Stimulated activated CD4-positive, alpha-beta T cell treated with anti-CD3 and anti-CD28 coated beads, Interleukin-1b, Interleukin-23, amount 100 ng/mL, for 4 hours (primary cell): ENCODE data around the gene CALML5.

Experiments used
- DNase-seq, 2 donors: peaks; one replicate each; pipeline ENCODE4 v3.0.0-alpha.2; 2020; ENCODE audit warnings: low read depth in 2 of 2

Gene CALML5

DNA sequence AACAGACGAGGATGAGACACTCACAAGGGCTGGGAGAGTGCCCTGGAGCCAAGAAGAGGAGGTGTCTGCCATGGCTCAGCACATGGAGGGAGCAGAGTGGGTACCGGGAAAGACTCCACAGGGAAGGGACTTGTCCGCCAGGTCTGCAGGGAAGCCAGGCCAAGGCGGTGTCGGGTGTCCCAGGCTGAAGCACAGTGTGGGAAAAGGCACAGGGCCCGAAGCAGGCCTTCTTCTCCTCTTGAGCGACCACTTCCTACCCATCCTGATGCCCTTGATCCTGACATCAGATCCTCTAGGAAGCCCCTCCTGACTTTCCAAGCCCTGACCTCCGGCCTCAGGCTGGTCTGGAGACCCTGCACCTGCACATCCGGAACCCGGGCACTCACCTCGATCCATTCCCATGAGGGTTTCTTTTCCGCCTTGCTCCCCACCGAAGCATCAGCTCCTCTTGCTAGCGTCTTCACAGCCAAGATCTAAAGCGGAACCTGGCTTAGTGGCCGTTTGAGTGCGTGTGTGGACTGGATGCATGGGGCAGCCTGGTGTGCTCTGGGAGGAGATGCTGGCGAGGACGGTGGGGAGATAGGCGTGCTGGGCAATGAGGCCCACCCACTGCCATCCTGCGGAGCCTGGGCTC, 33.8 kb upstream of the CALML5 start:
- no peak for DNase-seq

DNA sequence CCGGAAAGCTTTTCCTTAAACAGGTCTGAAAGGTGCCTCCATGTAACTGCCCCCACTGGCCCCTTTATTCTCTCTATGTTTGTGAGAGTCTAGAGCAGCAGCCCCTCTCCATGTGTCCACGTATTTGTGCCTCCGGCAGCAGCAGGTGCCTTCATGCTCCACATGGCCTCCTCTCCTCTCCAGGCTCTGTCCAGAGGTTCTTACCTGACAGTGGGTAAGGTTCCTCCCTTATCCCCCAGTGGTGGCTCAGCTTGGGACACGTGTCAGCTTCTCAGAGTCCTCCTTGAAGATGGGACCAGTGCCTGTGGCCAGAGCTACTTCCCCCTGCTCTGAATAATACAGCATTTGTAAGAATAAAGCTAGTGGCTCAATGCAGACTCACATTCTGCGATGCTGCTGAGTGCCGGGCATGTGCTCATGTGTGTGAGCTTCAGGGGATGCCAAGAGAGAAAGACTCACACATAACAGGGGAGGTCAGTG, 33.3 kb upstream of the CALML5 start:
- DNase-seq, result no peak

DNA sequence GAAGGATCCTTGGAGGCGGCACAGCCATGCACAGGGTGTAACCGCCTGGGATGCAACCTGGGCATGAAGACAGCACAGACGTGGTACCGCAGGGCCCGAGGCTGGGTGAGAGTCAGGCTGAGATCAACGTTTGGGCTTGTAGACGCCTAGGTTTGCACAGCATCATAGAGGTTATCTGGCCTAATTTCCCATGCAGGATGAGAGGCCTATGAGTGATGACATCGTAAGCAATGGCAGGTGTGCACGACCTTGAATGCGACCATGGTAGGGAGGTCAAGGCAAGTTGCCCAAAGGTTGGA, 32.9 kb upstream of the CALML5 start:
- DNase-seq, result no peak

DNA sequence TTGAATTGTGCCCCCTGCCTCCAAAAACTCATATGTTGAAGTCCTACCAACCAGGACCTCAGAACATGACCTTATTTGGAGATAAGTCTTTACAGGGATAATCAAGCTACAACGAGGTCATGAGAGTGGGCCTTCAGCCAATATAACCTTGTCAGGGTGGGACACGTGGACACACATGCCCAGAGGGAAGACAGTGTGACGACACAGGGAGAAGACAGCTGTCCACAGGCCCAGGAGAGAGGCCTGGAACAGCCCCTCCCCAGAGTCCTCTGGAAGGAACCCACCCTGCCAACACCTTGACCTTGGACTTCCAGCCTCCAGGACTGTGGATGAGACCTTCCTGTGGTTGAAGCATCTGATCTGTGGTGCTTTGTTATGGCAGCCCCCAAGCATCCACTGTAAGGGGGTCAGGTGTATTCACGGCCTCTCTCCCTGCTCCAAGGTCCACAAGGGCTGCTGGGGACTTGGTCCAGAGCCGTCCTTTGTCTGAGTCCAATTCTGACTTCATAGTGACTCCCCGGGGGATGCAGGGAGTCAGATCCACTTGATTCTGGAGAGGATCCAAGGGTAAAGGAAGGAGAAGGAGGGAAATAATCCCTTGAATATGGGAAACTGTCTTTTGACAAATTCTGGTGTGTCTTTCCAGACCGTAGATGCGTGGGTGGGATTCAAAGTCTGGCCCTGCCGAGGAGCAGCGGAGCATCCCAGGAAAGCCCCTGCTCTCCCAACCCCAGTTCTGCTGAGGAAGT, 32.4 kb upstream of the CALML5 start:
- no peak for DNase-seq

DNA sequence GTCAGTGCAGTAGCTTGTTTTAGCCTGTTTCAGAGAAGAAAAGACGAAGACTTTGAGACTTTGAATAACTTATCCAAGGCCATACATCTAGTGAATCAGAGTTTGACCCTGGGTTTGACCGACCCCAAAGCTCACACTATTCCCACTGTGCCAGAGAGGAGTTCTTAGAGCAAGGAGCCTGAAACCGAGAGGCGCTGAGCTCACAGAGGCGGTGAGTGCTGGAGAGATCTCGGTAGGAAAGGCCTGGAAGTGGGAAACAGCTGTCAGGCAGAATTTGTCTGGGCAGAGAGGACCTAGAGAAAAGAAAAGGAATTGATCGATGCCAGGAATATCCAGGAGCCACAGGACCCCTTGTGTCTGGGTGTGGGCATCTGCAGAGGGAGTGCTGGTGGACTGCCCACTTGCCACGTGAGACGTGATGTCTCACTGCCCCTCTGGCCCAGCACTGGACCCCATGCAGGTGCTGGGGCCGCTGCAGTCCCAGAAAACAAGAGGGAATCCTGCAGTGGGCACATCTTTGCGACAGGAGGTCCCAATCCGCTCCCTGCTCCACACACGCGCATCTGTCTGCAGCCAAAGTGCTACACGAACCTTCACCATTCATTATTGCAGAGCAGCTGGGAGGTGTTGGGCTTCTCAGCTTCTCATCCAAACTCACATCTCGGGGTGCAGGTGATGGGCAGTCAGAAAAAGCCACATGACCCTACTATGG, 31.6 kb upstream of the CALML5 start:
- DNase-seq, result no peak

DNA sequence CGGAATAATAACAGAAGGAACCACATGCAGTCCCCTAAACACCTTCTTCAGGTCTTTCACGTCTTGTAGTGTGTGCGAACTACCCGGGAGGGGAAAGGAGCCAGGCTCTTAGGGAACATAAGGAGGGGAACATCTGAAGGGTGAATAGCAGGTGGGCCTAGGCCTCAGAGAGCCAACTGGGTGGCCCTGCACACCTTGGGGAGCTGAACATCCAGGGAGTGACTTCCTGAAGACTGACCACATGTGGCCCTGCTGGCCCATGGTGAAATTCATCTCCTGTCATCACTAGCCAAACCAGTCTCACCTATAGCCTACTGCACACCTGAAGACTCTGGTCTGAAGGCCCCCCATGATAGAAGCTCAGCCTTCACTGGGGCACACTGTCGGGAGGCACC, 31.0 kb upstream of the CALML5 start:
- DNase-seq, result no peak

DNA sequence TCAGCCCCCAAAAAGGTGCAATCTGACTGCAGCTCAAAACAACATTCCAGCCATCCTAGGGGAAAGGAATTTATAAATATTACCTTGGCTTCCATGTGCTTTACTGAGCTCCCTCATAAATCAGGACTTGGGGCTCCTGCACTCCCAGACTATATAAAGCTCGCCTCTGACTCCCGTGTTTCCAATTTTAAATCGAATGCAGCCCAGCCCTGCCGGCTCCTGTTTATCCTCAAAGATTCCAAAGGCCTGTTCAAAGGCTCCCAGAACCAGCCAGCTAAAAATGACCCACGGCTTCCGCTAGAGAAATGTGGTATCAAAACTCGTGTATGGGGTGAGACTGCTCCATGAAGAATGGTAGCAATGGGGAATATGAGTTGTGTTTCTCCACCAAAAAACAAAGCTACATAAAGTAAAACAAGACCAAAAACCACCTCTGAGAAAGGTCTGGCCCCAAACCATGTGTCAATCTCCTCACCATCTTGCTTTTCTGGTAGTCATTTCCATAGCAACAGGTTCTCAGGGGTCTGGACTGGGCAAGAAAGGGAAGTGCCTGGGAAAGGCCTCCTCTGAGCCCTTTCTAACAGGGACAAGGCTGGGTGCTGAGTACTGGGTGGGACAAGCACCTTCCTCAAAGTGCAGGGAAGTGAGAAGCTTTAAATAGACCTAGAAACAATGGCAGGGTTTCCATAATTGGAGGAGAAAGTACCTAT, 30.5 kb upstream of the CALML5 start:
- no peak for DNase-seq

DNA sequence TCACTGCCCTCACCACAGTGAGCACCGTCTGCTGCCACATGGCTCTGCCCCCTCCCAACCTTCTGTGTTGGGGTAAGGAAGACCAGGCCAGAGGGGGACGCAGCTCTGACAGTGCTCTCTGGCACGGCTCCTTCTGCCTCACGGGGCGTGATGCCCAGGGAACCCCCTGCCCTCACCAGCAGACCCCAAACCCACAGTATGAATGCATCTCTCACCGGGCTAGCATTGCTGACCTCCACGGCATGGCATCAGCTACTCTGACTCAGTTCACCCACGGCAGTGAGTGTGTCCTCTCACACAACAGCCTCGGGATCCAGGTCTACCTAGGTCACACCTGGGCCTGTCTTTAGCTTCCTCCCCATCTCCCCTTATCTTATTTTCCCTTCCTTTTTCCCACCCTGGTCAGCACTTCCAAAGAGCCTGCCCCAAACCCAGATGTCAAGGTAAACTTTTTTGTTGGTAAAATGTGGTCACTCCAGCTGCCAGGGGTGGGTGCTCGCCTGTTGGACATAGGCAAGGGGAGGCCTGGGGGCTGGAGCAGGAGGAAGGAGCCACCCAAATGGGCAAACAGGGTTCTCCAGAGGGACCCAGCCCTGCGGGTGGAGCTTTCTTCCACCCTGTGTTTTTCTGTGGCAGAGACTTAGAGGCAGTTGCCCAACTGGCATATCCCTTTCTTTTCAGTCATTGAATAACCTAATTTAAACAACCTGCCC, 29.8 kb upstream of the CALML5 start:
- no peak for DNase-seq

DNA sequence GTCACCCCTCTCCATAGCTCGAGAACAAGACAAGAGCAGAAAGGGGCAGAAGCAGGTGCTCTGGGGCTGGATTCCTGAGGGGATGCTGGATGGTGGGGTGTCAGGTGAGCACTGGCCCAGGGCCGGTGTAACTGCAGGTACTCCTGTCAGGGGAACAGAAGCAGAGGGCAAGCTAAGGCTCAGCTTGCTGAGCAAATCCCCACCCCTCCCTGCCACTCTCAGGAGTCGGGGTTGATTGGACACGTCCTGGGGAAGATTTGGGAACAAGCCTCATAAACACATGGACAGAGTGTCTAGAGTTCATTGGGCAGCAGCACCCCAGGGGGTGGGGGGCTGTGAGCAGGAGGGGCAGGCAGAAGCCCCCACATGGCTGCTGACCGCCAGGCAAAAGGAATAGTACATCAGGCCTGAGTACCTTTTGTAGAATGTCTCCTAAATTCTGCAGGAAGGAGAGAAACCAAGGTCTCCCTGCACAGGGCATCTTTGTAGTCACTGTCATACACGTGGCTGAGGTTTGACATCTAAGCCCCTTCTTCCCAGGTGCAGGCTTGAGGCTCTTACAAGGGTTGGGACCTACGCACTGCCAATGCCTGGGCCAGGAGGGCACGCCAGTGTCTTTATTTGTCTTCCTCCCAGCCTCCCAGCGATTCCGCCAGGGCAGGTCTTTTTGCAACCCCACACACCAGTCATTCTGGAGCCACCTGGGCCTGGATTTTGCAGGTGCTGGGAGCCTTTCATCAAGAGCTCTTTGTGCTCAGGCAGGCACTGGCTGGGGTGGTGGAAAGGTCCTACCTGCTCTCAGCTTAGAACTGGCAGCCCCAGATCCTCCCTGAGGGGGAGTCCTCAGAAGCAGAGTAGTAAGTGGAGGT, 28.2 kb upstream of the CALML5 start:
- DNase-seq, result no peak

DNA sequence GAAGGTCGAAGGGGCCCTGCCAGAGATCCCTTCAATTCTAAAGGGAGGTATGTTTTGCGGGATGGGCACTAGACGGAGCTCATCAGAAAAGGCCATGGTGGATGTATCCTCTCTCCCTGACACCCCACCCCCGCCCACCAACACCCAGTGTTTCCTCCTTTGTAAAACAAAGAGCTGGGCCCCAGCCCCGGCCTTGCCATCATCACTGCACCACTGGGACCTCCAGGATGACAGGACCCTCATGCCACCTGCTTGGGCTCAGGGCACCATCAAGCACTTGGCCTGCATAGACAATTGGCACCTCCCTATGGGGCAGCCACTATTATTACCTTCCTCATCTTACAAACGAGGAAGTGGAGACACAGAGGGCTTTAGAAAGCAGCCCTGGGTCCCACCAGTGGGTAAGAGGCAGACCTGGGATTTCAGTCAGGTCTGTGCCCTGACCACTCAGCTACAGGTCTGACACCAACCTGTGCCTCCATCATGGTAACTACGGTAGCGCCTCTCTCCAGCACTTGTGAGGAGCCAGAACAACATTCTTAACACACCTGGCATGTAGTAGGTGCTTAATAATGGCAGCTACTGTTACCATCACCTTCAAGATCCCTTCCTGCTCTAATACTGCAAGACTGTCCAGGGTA, 27.4 kb upstream of the CALML5 start:
- no peak for DNase-seq

DNA sequence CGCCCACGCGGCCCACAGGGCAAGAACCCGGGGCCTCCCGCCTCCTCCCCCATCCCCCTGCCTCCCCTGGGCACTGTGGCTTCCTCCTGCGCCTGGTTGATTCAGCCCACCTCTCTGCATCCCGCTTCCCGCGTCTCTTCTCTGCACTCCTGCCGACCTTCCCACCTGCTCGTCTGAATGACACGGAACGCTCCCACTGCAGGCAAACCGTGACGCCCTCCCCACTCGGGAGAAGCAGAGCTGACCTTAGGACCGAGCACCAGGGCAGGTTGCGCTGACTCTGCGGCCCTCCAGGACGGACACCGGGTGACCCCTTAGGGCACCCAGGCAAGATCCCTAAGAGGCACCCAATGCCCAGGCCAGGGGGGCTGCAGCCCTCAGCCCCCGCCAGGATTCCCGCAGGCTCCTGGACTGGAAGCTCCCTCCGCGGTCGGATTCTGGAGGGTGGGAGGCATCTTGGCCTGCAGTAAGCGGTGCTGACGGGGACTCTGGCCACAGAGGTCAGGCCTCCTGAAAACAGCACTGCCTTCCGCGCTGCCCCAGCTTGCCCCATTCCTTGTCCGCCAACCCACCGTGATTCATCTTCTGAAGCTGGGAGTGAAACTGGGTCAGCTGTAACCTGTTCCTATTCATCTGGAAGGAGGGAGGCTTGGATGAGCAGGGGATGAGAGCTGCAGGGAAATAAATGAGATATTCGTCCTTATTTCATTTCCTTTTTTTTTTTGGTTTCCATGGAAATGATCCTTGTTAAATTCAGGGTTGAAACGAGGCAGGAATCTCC, 26.4 kb upstream of the CALML5 start:
- DNase-seq, result no peak

DNA sequence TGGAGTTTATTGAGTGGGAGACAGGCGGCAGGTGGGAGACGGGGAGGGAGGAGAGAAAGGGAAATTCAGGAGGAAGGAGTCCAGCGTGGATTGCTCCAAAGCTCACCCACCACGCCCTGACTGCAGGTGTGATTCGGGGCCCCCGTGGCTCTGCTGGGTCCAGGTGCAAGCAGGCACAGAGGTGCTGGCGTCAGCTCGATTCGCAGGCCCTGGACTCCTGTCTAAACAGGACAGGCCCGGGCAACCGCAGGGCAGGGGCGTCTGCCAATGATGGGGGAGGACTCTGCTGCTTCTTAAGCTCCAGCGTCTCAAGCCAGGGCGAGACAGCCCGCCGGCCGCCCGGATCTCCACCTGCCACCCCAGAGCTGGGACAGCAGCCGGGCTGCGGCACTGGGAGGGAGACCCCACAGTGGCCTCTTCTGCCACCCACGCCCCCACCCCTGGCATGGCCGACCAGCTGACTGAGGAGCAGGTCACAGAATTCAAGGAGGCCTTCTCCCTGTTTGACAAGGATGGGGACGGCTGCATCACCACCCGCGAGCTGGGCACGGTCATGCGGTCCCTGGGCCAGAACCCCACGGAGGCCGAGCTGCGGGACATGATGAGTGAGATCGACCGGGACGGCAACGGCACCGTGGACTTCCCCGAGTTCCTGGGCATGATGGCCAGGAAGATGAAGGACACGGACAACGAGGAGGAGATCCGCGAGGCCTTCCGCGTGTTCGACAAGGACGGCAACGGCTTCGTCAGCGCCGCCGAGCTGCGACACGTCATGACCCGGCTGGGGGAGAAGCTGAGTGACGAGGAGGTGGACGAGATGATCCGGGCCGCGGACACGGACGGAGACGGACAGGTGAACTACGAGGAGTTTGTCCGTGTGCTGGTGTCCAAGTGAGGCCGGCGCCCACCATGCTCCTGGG, 25.5 kb upstream of the CALML5 start, which contains the start of gene CALML3:
Gene CALML3, plus strand, starts transcription at position 321 of the 920 bp plus-strand sequence. Its CDS starts 125 bp downstream, at position 446.
- DNase-seq, result no peak

DNA sequence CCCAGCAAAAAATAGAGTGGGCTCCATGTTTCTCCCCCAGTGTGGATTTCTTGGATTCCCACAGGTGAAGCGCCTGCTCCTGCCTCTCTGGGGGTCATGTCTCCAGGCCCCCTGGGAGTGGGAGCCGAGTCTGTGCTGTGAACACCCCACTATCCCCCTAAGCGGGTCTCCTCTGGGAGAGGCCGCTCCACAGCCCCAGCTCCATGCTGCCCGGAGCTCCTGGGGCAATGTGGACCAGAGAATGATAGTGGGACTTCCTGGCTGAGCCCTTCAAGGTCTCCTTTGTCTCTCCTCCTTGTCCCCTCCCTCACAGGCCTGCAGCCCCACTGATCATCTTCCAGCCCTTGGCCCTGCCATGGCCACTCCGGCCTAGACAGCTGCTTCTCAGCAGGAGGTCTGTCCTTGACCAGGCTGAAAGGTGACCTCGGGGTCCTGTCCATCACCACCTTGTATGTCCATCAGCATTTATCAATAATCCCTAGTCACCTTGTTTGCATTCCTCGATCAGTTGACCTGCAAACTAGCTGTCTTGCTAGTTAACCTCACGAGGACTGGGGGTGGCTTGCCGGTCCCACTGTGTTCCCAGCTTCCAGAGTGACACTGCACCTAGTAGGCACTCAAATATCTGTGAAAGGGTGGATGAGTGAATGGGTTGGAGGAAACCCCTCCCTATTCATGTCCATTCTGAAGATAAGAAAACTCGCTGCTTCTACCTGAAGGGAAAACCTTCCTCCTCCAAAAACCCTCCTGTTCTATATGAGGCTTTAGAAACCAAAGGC, 24.6 kb upstream of the CALML5 start:
- DNase-seq, result no peak

DNA sequence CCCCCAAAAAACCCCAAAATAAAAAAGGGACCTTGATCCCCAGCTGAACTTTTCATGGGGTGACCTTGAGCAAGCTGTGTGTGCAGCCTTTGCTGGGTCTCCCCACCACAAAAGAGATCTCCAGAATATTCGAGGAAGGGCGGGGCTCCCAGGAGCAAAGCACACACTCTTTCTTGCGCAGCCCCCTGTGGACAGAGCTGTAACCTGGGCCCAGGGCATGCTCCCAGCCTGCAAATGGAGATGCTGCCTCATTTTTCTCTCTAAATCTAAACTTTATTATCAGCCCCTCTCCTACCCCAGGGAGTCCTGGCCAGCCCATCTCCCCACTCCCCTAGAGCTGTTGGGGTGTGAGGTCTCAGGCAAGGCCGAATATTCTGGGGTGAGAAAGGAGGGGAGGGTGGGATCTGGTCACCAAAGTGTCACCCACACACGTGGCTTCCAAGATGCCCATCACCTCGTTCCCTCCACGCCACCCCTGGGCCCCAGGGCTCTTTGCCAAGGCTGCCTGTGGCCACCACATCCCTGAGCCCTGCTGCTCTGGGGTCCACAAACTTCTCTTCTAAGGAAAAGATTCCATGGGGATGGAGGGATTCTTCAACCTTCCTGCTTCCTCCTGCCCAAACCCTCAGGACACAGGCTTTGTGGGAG, 23.7 kb upstream of the CALML5 start:
- no peak for DNase-seq

DNA sequence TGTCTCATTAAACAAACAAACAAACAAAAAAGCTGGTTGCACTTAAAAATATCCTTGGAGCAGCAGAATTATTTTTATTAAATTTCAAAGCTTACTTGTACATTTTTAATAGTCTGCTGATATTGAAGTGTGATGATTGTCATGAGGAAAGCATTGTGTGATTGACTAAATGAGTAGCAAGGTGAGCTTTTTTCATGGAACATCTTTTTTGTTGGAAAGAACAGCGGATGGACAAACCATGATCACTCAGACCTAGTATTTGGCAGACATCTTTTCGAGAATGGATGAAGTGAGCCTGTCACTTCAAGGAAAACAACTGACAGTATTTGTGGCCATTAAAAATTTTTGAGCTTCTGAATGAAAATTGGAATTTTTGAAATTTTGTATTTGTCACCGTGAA, 19.7 kb upstream of the CALML5 start:
- DNase-seq, result no peak

DNA sequence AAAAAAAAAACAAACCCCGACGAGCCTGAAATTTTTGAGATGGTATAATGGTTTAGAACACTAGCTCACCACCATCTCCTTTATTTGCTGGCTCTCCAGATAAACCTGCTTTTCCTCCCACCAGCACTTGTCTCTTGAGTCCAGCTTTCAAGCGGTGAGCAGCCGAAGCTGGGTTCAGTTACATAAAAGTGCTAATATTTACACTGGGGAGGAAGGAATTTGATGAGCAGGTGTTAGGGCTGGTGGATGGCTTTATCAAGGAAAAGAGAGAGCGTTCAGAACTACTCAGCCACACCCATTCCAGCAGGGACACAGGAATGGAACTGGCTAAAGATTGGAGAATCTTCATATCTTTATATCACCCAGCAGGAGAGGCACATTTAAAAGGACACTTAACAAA, 18.8 kb upstream of the CALML5 start:
- no peak for DNase-seq

DNA sequence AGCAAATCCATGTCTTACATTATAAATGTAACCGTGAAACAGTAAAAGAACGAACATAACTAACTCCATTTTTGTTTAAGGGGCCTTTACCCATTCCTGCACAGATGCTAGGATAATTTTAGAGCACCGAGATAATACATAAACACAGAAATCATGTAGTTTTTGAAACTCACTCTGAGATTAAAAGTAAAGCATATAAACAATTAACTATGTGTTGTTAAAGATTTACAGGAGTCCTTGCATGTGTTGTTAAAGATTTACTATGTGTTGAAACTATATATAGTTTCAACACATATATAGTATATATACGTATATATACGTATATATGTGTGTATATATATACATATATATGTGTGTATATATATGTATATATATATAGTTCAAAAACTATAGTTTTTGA, 18.2 kb upstream of the CALML5 start:
- no peak for DNase-seq
